Ovary (tissue), 3 donors: ENCODE measurements around the gene DDX18.

ENCODE experiments used
- CTCF ChIP-seq, 3 donors: fragments of 450-650 bp in 2 of 3; fragments of 200-600 bp in 1 of 3; IDR thresholded peaks; one replicate each; pipeline versions ENCODE4 v1.5.1 to v1.8.0; 2016 to 2022; ENCODE audit warnings: antibody characterized with exemption in 3 of 3, mild to moderate bottlenecking in 1 of 3
- EP300 ChIP-seq: sonication (generic); formaldehyde crosslinking; IDR thresholded peaks from one replicate; pipeline ENCODE4 v1.6.1; 2017; ENCODE audit warnings: antibody characterized with exemption
- POLR2A ChIP-seq: fragments of 450-650 bp; IDR thresholded peaks from one replicate; pipeline ENCODE4 v1.6.1; 2017; ENCODE audit warnings: antibody characterized with exemption, mild to moderate bottlenecking, moderate library complexity
- donor health status: DM: no; HTN: no; CAD: no.

- no peak for TF ChIP-seq CTCF (IDR thresholded peaks at IDR 0.05)
- no peak for TF ChIP-seq POLR2A
- TF ChIP-seq EP300, result no peak
Measured at GRCh38 chr2:117856415-117857210, 42.1 kb downstream of the DDX18 start.
